Fibroblast of lung (primary cell): ENCODE data around the gene CCDC3. TPM values are rescaled to one million over a fixed set of nuclear protein-coding genes. Genes with fewer than 3 reads are reported as not detected.

ENCODE experiments used
- DNase-seq, 2 donors: peaks; one replicate each; pipeline versions ENCODE4 v3.0.0 to v3.0.0-alpha.2; 2010; ENCODE audit warnings: low read depth in 2 of 2
- H2AFZ ChIP-seq: 2 replicates; pipeline ENCODE4 v1.5.1; 2012; ENCODE audit warnings: low read length, control low read depth, inconsistent platforms
- H3K27ac ChIP-seq: 2 replicates; pipeline ENCODE4 v1.5.1; 2011; ENCODE audit warnings: low read length, control low read depth; ENCODE audit not compliant: insufficient read depth
- H3K27me3 ChIP-seq: 2 replicates; pipeline ENCODE4 v1.5.1; 2011; ENCODE audit warnings: mild to moderate bottlenecking, low read length; ENCODE audit not compliant: control insufficient read depth, insufficient read depth
- H3K36me3 ChIP-seq: 2 replicates; pipeline ENCODE4 v1.5.1; 2011; ENCODE audit warnings: low read length; ENCODE audit not compliant: control insufficient read depth, insufficient read depth
- H3K4me1 ChIP-seq: 2 replicates; pipeline ENCODE4 v1.5.1; 2011; ENCODE audit warnings: low read length; ENCODE audit not compliant: control insufficient read depth, insufficient read depth; ENCODE audit errors: extremely low read depth
- H3K4me2 ChIP-seq: 2 replicates; pipeline ENCODE4 v1.5.1; 2011; ENCODE audit warnings: low read length, control low read depth; ENCODE audit not compliant: insufficient read depth; ENCODE audit errors: extremely low read depth
- H3K4me3 ChIP-seq, 4 experiments: fragments of 200-600 bp in 1 of 4; sonication (generic) in 1 of 4; replicated peaks in 1 of 4; 2 replicates each; pipeline ENCODE4 v1.5.1; 2011 to 2016; ENCODE audit warnings: low read length in 4 of 4, low read depth in 3 of 4, mild to moderate bottlenecking in 3 of 4, control low read depth in 2 of 4, inconsistent platforms in 1 of 4, mixed read lengths in 1 of 4; ENCODE audit not compliant: insufficient read depth in 1 of 4; ENCODE audit errors: control extremely low read depth in 1 of 4
- H3K79me2 ChIP-seq: 2 replicates; pipeline ENCODE4 v1.5.1; 2012; ENCODE audit warnings: mild to moderate bottlenecking, low read length, inconsistent platforms; ENCODE audit not compliant: control insufficient read depth, insufficient read depth
- H3K9ac ChIP-seq: 2 replicates; pipeline ENCODE4 v1.5.1; 2011; ENCODE audit warnings: mild to moderate bottlenecking, low read length, control low read depth; ENCODE audit not compliant: insufficient read depth
- H3K9me3 ChIP-seq: 2 replicates; pipeline ENCODE4 v1.5.1; 2012; ENCODE audit warnings: low read depth, low read length; ENCODE audit not compliant: control insufficient read depth, insufficient read depth
- H4K20me1 ChIP-seq: 2 replicates; pipeline ENCODE4 v1.5.1; 2011; ENCODE audit warnings: low read length; ENCODE audit not compliant: control insufficient read depth, insufficient read depth; ENCODE audit errors: extremely low read depth
- EZH2 ChIP-seq: IDR thresholded peaks from 2 replicates; pipeline ENCODE4 v1.5.1; 2012; ENCODE audit warnings: low read length, control low read depth, mild to moderate bottlenecking; ENCODE audit errors: missing control alignments
- polyA plus RNA-seq, 2 donors: library from polyadenylated mRNA; depleted of rRNA in 1 of 2; stranded (reverse) in 1 of 2; unstranded in 1 of 2; fragments of >200 nt; gene quantifications; 2 replicates each; pipeline ENCODE4 v1.2.1, GENCODE V29; 2011 to 2012; ENCODE audit warnings: missing spikeins in 1 of 2
- total RNA-seq: library from RNA; depleted of rRNA; stranded (reverse); fragments of >200 nt; gene quantifications from 2 replicates; pipeline ENCODE4 v1.2.1, GENCODE V29; 2014
- TF ChIP-seq, protein P1 (sequence below), 2 donors: IDR thresholded peaks in 1 of 2; conservative IDR thresholded peaks in 1 of 2; 1 replicate in 1 of 2; 2 replicates in 1 of 2; pipeline ENCODE4 v1.5.1; 2011 to 2012; ENCODE audit warnings: low read length in 2 of 2, control low read depth in 1 of 2, inconsistent platforms in 1 of 2, low read depth in 1 of 2, mild to moderate bottlenecking in 1 of 2

CCDC3 gene
- total and polyA plus RNA-seq, 2 donors (not counting 1 experiment from before 2014, with no cell fraction given), result 0.33 to 0.65 TPM

DNA sequence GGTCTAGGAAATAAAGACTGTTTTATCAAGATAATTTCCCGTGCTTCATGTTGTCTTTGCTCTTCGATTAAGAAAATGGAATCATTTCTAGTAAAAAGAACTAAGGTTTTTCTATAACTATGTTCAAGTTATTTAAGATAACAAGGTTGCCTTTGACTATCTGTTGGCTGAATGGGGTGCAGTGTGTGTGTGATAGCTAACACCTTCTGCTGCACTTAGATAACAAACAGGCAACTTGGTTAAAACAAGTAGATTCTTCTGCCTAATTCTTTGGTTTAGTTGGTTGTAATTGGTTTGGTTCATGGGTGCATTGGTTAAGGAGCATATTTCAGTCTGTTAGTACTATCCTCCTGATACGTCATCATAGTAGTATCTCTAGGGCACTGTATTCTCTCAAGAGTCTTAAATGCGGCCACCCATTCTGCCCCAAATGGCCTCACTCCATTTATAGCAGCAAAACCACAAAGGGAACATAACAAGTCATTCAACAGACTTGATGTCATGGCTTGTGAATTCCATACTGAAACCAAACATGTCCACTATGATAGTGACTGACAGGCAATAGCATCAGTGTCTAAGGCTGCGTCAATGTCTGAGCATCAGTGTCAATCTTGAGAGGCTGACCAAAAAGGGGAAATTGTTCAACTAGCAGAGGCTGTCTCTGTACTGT is 55.7 kb downstream of the CCDC3 start:
- H3K4me2 ChIP-seq, result no peak overlapping the region
- H3K36me3 ChIP-seq, result no peaks in the 10 kb centered on the region
- H3K79me2 ChIP-seq, result no peaks in the 10 kb centered on the region
- TF ChIP-seq, protein P1, sequence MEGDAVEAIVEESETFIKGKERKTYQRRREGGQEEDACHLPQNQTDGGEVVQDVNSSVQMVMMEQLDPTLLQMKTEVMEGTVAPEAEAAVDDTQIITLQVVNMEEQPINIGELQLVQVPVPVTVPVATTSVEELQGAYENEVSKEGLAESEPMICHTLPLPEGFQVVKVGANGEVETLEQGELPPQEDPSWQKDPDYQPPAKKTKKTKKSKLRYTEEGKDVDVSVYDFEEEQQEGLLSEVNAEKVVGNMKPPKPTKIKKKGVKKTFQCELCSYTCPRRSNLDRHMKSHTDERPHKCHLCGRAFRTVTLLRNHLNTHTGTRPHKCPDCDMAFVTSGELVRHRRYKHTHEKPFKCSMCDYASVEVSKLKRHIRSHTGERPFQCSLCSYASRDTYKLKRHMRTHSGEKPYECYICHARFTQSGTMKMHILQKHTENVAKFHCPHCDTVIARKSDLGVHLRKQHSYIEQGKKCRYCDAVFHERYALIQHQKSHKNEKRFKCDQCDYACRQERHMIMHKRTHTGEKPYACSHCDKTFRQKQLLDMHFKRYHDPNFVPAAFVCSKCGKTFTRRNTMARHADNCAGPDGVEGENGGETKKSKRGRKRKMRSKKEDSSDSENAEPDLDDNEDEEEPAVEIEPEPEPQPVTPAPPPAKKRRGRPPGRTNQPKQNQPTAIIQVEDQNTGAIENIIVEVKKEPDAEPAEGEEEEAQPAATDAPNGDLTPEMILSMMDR (conservative IDR thresholded peaks at IDR 0.05 in 1 of 2, IDR thresholded peaks at IDR 0.05 in 1 of 2; ENCODE audit: low read depth in 1 of 2, low read length in 2 of 2), result no peak
- no peak for TF ChIP-seq EZH2
- H4K20me1 ChIP-seq, result no peaks in the 10 kb centered on the region
- no peaks in the 10 kb centered on the region for H3K4me1 ChIP-seq
- H2AFZ ChIP-seq, result no peak overlapping the region
- H3K9me3 ChIP-seq, result no peaks in the 10 kb centered on the region
- no peak overlapping the region for H3K9ac ChIP-seq
- H3K27ac ChIP-seq, result no peak overlapping the region
- H3K4me3 ChIP-seq, result no peak overlapping the region
- DNase-seq, result peak in 1 of 2 donors; percentile 23
- H3K27me3 ChIP-seq, result no peaks in the 10 kb centered on the region

DNA sequence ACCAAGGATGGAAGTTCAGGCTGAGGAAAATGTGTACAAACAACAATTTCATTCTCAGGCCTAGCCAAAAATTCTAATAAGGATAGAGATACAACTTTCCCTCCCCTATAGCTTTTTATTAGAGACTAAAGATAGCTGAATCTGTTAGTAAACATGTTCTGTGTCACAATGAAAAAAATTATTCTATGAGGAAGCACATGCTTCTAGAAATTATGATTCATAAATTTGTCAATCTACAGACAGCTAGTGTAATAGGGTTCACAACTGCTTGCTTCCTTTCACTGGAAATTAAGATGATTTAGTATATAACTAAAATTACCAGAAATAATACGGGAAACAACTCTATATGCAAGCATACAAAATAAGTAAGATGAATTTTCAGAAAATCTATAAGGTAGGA is 56.6 kb downstream of the CCDC3 start:
- no peak overlapping the region for H2AFZ ChIP-seq
- no peaks in the 10 kb centered on the region for H4K20me1 ChIP-seq
- H3K9me3 ChIP-seq, result no peaks in the 10 kb centered on the region
- H3K79me2 ChIP-seq, result no peaks in the 10 kb centered on the region
- DNase-seq, result no peak
- no peaks in the 10 kb centered on the region for H3K4me1 ChIP-seq
- no peak overlapping the region for H3K4me2 ChIP-seq
- no peak overlapping the region for H3K27ac ChIP-seq
- no peak overlapping the region for H3K4me3 ChIP-seq
- H3K36me3 ChIP-seq, result no peaks in the 10 kb centered on the region
- TF ChIP-seq, protein P1 (conservative IDR thresholded peaks at IDR 0.05 in 1 of 2, IDR thresholded peaks at IDR 0.05 in 1 of 2; ENCODE audit: low read depth in 1 of 2, low read length in 2 of 2), result no peak
- TF ChIP-seq EZH2, result no peak
- no peaks in the 10 kb centered on the region for H3K27me3 ChIP-seq
- H3K9ac ChIP-seq, result no peak overlapping the region

- DNase-seq, result no peak
- no peaks in the 10 kb centered on the region for H4K20me1 ChIP-seq
- no peak overlapping the region for H3K9ac ChIP-seq
- no peaks in the 10 kb centered on the region for H3K4me1 ChIP-seq
- H3K4me2 ChIP-seq, result no peak overlapping the region
- H3K36me3 ChIP-seq, result no peaks in the 10 kb centered on the region
- no peaks in the 10 kb centered on the region for H3K9me3 ChIP-seq
- H3K4me3 ChIP-seq, result no peak overlapping the region
- H3K27ac ChIP-seq, result no peak overlapping the region
- H3K27me3 ChIP-seq, result no peaks in the 10 kb centered on the region
- TF ChIP-seq EZH2, result no peak
- TF ChIP-seq, protein P1 (conservative IDR thresholded peaks at IDR 0.05 in 1 of 2, IDR thresholded peaks at IDR 0.05 in 1 of 2; ENCODE audit: low read depth in 1 of 2, low read length in 2 of 2), result no peak
- H2AFZ ChIP-seq, result no peak overlapping the region
- no peaks in the 10 kb centered on the region for H3K79me2 ChIP-seq
Measured at GRCh38 chr10:12943425-12943824, 58.1 kb downstream of the CCDC3 start.
